Stimulated activated CD4-positive, alpha-beta T cell treated with anti-CD3 and anti-CD28 coated beads, TNF-alpha, amount 100 ng/mL, for 24 hours (primary cell): ENCODE results near the gene DIAPH3.

Experiments
- DNase-seq, 3 experiments: peaks; one replicate each; pipeline ENCODE4 v3.0.0-alpha.2; 2020; ENCODE audit warnings: low read depth in 3 of 3

The DIAPH3 gene

GRCh38 chr13:59730026-59730425 lies 433.7 kb downstream of the DIAPH3 start:
- DNase-seq = no peak

DNA sequence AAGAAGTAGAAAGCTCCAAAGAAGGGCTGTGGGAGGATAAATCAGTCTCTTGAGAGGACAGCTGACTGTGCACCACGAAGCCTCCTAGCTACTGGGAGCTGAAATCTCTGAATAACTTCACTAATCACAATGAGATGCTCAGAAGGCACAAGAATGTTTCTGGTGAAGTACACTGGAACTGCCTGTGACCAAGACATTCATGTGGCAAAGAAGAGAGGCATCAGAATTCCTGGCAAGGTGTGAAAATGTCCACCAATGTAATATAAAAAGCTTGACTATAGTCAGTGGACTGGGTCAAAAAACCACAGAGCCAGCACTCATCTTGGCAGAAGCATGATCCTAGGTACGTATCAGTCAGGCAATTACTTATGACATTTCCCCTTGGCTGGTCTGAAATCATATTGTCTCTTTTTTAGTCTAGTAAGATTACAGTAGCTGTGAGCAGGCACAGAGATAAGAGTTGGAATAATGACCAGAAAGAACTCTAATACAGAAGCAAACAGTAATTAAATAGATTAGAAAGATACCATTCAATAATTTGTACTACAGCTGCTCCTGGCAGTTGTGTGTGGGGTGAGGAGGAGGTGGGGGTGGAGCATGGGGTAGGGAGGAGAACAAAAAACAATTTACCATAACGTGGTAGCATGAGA lies 434.7 kb downstream of the DIAPH3 start:
- no peak for DNase-seq

- no peak for DNase-seq
Measured at GRCh38 chr13:59721926-59722910, 441.5 kb downstream of the DIAPH3 start.

GRCh38 chr13:59715611-59716010 lies 448.1 kb downstream of the DIAPH3 start:
- no peak for DNase-seq

DNA sequence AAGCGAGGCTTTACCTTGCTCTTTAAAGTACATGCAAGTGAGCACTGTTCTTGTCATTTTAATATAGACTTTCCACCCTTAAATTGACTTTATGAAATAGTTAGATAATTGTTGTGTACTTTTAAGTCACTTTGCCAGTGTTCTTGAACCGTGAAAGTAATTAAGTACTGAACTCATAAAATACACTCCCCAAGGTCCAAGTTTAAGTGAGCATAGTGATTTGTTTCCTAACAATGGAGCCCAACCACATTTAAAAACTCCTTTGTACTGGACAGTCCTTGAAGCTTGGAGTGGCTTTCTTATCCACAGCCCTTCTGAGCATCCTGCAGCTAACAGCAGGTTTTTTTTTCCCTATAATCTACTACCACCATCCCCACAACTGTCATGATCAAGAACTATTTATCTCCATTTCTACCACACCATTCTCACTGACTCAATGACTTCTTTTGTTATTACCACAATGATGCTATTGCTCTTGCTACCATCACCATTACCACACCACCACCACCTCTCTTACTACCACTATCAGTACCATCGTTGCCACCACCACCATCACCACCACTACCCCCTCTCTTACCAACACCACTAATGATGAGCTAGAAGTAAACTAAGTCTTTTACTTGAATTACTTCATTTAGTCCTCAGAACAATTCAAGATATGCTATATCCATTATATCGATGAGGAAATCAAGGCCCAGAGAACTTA lies 452.6 kb downstream of the DIAPH3 start:
- no peak for DNase-seq

GRCh38 chr13:59710416-59710815 lies 453.3 kb downstream of the DIAPH3 start:
- no peak for DNase-seq

DNA sequence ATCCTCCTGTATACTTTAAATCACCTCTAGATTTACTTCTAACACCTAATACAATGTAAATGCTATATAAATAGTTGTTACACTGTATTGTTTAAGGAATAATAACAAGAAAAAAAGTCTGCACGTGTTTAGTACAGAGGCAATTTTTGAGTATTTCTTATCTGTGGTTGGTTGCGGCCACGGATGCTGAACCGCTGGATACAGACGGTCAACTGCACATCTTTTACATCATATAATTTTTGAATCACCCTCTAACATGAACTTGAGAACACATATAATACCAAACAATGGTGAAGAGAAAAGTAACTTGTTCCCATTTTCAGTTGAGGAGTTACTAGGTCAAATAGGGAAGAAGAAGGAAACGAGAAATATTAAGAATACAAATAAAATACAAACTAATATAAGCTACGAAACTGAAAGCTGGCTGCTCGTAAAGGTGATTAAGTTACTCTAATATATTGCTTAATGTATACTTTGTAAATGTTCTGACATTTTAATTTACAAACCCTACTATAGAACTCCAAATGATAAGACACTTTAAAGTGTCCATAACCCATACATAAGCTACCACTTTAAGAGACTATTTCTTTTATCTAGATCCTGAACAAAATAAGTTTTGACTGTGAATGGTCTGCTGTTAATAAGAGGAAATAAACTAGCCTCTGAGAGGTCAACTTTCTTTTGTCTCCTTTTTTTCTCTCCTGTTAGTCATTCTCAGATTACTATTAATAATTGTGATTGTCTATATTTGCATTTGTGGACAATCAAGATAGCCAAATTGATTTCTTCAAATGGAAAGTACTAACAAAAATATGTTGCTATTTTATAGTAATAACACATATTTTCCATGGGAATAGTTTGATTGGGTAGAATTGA lies 457.4 kb downstream of the DIAPH3 start:
- no peak for DNase-seq

GRCh38 chr13:59702269-59702668 lies 461.5 kb downstream of the DIAPH3 start:
- no peak for DNase-seq

- DNase-seq = no peak
Measured at GRCh38 chr13:59701261-59701660, 462.5 kb downstream of the DIAPH3 start.

GRCh38 chr13:59700281-59700680 lies 463.4 kb downstream of the DIAPH3 start:
- DNase-seq = no peak

- DNase-seq = no peak
Measured at GRCh38 chr13:59696271-59696670, 467.5 kb downstream of the DIAPH3 start.

DNA sequence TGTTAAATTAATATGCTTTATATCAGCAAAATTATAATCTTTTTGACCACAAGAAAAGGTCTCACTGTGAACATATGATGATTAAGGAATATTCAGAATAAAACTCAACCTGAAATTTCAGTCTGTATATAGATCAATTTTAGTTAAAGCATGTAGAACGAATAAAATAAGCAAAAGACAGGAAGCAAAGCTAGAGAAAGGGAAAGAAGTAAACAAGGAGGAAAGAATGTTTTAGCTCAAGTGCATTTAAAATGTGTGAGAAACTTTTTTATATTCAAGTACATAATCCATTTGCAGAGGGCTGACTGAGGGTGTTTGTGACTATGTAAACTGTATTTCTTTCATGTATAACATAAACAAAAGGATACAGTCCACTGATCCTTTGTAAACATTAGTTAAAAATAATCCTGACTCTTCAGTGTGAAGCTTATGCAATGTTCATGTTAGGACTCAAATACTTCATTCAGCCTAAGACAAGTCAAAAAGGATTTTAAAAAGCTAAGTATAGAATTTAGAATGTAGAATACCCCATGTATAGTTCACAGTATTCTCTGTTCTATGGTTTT lies 472.1 kb downstream of the DIAPH3 start:
- DNase-seq = no peak

GRCh38 chr13:59690857-59691500 lies 472.7 kb downstream of the DIAPH3 start:
- no peak for DNase-seq

- DNase-seq = no peak
Measured at GRCh38 chr13:59689057-59689456, 474.7 kb downstream of the DIAPH3 start.

GRCh38 chr13:59686798-59687394 lies 476.8 kb downstream of the DIAPH3 start:
- no peak for DNase-seq

- no peak for DNase-seq
Measured at GRCh38 chr13:59684105-59684504, 479.6 kb downstream of the DIAPH3 start.

GRCh38 chr13:59681636-59682311 lies 482.0 kb downstream of the DIAPH3 start:
- DNase-seq = no peak

DNA sequence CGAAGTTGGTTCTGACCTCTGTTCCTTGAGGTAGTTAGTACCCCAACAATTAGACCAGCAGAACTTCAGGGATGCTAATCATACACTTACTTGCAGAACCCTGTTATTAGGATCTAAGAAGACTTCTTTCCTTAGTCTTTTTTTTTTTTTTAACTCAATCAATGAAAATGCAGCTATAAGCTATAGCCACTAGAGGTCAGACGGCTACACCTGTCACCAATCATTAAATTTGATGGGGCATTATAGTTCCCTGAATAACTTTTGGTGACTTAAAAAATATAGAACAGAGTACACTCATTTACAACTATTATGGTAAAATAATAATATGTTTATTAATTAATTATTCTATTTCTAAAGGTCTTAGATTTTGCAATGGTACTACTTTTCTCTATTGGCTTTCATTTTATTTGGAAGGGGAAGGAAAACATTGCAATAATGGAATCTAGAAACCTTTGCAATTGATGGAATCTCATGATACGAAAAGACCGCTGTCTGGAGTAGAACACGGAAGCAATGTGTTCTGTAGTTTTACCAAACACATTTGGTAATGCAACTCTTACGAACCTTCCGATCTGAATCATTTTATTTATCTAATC lies 483.2 kb downstream of the DIAPH3 start:
- DNase-seq = no peak

- DNase-seq = no peak
Measured at GRCh38 chr13:59679254-59679653, 484.5 kb downstream of the DIAPH3 start.
